HL-60 (cell line): ENCODE results near the gene CHCHD1.
"Not testable (repeated sequence)": the region's sequence is repeated elsewhere in the genome, so short reads cannot be mapped to it uniquely, and the experiment has no call there.

Experiments
- DNase-seq, 2 experiments: peaks; one replicate each; pipeline ENCODE4 v3.0.0-alpha.2; 2010 to 2020; ENCODE audit warnings: low read depth in 1 of 2, low spot score in 1 of 2
- H3K27ac ChIP-seq: fragments of 250-450 bp; sonication (Bioruptor Pico); replicated peaks from 2 replicates; pipeline ENCODE4 v1.5.1; 2020; ENCODE audit warnings: mild to moderate bottlenecking, moderate library complexity
- H3K27me3 ChIP-seq: fragments of 250-450 bp; sonication (Bioruptor Pico); 2 replicates; pipeline ENCODE4 v1.5.1; 2021; ENCODE audit warnings: mild to moderate bottlenecking, moderate library complexity; ENCODE audit not compliant: insufficient read depth, poor library complexity, severe bottlenecking
- H3K4me3 ChIP-seq: replicated peaks from 2 replicates; pipeline ENCODE4 v1.5.1; 2011; ENCODE audit warnings: mild to moderate bottlenecking, control low read depth, low read length; ENCODE audit not compliant: insufficient read depth
- GABPA ChIP-seq: IDR thresholded peaks from 2 replicates; pipeline ENCODE4 v1.6.1; 2012; ENCODE audit warnings: low read depth
- POLR2AphosphoS5 ChIP-seq: IDR thresholded peaks from 2 replicates; pipeline ENCODE4 v1.6.1; 2012; ENCODE audit warnings: low read depth
- SPI1 ChIP-seq: IDR thresholded peaks from 2 replicates; pipeline ENCODE4 v1.6.1; 2012; ENCODE audit warnings: low read depth, mild to moderate bottlenecking, borderline replicate concordance
- TF ChIP-seq, protein P1 (sequence below): IDR thresholded peaks from 2 replicates; pipeline ENCODE4 v1.6.1; 2012; ENCODE audit warnings: low read depth; ENCODE audit not compliant: insufficient replicate concordance
- TF ChIP-seq, protein P2 (sequence below): IDR thresholded peaks from one replicate; pipeline ENCODE4 v1.5.1; 2011; ENCODE audit warnings: low read length, control low read depth, inconsistent platforms; ENCODE audit not compliant: insufficient read depth

The CHCHD1 gene

GRCh38 chr10:73785721-73786511 lies 4.1 kb downstream of the CHCHD1 start:
- no peak for TF ChIP-seq GABPA
- TF ChIP-seq, protein P1, sequence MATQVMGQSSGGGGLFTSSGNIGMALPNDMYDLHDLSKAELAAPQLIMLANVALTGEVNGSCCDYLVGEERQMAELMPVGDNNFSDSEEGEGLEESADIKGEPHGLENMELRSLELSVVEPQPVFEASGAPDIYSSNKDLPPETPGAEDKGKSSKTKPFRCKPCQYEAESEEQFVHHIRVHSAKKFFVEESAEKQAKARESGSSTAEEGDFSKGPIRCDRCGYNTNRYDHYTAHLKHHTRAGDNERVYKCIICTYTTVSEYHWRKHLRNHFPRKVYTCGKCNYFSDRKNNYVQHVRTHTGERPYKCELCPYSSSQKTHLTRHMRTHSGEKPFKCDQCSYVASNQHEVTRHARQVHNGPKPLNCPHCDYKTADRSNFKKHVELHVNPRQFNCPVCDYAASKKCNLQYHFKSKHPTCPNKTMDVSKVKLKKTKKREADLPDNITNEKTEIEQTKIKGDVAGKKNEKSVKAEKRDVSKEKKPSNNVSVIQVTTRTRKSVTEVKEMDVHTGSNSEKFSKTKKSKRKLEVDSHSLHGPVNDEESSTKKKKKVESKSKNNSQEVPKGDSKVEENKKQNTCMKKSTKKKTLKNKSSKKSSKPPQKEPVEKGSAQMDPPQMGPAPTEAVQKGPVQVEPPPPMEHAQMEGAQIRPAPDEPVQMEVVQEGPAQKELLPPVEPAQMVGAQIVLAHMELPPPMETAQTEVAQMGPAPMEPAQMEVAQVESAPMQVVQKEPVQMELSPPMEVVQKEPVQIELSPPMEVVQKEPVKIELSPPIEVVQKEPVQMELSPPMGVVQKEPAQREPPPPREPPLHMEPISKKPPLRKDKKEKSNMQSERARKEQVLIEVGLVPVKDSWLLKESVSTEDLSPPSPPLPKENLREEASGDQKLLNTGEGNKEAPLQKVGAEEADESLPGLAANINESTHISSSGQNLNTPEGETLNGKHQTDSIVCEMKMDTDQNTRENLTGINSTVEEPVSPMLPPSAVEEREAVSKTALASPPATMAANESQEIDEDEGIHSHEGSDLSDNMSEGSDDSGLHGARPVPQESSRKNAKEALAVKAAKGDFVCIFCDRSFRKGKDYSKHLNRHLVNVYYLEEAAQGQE, result peak; percentile 92
- no peaks in the 10 kb centered on the region for H3K27me3 ChIP-seq
- peak overlapping the region; percentile 68 for H3K4me3 ChIP-seq
- peak overlapping the region; percentile 83 for H3K27ac ChIP-seq
- peak; percentile 41 to 45 for DNase-seq

DNA sequence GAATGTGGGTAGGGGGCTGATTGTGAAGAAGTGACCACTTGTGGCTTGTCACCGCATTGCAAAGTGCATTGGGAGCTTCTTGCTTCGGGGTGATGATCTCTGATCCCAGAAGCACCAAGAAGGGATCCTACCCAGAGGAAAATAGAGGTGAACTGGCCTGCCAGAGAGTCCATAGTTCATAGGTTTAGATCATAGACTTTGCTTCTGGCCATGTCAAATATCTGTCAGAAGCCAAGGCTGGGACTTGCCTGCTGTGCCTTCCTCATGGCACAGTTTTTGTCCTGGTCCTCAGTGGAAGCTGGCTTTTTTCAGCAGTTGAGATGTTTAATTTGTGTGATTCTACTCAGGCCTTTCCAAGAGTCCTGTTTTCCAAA lies 4.7 kb downstream of the CHCHD1 start:
- TF ChIP-seq, protein P2, sequence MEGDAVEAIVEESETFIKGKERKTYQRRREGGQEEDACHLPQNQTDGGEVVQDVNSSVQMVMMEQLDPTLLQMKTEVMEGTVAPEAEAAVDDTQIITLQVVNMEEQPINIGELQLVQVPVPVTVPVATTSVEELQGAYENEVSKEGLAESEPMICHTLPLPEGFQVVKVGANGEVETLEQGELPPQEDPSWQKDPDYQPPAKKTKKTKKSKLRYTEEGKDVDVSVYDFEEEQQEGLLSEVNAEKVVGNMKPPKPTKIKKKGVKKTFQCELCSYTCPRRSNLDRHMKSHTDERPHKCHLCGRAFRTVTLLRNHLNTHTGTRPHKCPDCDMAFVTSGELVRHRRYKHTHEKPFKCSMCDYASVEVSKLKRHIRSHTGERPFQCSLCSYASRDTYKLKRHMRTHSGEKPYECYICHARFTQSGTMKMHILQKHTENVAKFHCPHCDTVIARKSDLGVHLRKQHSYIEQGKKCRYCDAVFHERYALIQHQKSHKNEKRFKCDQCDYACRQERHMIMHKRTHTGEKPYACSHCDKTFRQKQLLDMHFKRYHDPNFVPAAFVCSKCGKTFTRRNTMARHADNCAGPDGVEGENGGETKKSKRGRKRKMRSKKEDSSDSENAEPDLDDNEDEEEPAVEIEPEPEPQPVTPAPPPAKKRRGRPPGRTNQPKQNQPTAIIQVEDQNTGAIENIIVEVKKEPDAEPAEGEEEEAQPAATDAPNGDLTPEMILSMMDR, result no peak
- TF ChIP-seq, protein P1, result no peak
- TF ChIP-seq GABPA, result no peak
- no peak for TF ChIP-seq POLR2AphosphoS5
- TF ChIP-seq SPI1, result no peak
- Histone ChIP-seq H3K27ac (peak overlapping the region; percentile 83), H3K4me3 (peak overlapping the region; percentile 68), H3K27me3 (no peaks in the 10 kb centered on the region)
- DNase-seq, result no peak

DNA sequence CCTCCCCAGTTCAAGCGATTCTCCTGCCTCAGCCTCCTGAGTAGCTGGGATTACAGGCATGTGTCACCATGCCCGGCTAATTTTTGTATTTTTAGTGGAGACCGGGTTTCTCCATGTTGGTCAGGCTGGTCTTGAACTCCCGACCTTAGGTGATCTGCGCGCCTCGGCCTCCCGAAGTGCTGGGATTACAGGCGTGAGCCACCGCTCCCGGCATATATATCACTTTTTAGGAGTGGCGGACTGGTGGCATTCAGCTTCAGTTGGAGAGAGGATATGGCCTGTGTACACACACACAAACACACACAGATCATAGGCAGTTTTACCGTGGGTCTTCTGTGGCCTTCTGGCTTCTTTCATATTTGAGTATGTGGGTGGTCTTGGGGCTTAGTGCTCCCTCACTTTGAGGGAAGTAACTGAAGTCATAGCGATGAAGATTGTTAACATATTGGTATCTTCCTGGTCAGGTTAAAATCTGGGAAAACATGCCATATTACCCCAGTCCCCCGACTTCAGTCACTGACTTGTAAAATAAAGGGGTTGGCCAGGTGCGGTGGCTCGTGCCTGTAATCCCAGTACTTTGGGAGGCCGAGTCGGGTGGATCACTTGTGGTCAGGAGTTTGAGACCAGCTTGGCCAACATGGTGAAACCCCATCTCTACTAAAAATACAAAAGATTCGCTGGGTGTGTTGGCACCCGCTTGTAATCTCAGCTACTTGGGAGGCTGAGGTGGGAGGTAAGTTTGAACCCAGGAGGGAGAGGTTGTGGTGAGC lies 5.4 kb downstream of the CHCHD1 start:
- H3K27me3 ChIP-seq, DNase-seq, H3K27ac ChIP-seq, H3K4me3 ChIP-seq: not testable (repeated sequence)

DNA sequence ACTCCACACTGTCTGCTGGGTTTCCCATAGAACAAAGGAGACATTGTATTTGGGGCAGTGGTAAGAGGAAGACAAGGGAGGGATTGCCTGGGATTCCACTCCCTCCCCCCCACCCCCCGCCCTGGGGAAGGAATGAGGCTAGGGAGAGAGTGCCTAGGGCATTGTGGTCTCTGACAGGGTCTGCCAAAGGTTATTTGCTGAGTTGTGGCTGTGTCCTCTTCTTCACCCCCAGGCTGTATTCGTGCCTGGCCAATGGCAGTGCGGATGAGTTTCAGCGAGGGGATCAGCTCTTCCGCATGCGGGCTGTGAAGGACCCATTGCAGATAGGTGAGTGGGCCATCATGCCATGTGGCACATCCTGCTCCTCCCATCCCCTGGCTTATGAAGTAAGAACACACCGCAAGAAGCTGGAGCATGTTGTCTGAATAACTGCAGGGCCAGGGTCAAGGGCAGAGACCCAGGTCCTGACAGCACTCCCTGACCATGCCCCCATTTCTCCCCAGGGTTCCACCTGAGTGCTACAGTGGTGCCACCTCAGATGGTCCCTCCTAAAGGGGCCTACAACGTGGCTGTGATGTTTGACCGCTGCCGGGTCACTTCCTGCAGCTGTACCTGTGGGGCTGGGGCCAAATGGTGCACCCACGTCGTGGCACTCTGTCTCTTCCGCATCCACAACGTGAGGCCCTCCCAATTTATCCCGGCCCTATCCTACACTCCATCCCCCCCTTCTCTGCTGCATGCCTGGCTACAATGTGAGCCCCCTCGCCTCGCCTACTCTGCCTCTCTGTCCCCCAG lies 7.2 kb downstream of the CHCHD1 start:
- H3K4me3 ChIP-seq, result no peak overlapping the region
- DNase-seq, result no peak
- H3K27ac ChIP-seq, result no peak overlapping the region
- TF ChIP-seq, protein P2, result no peak
- TF ChIP-seq SPI1, result no peak
- TF ChIP-seq GABPA, result no peak
- TF ChIP-seq, protein P1, result no peak
- no peak for TF ChIP-seq POLR2AphosphoS5
- no peaks in the 10 kb centered on the region for H3K27me3 ChIP-seq
